Amniotic epithelial cell (primary cell): ENCODE data around the gene ABHD2.
A peak's percentile ranks its signal among the peaks of the same experiment; 100 is the strongest.
"Not testable (repeated sequence)": the region's sequence is repeated elsewhere in the genome, so short reads cannot be mapped to it uniquely, and the experiment has no call there.

Experiments used
- DNase-seq: peaks from one replicate; pipeline ENCODE4 v3.0.0-alpha.2; 2010; ENCODE audit warnings: low read depth

The ABHD2 gene, protein sequence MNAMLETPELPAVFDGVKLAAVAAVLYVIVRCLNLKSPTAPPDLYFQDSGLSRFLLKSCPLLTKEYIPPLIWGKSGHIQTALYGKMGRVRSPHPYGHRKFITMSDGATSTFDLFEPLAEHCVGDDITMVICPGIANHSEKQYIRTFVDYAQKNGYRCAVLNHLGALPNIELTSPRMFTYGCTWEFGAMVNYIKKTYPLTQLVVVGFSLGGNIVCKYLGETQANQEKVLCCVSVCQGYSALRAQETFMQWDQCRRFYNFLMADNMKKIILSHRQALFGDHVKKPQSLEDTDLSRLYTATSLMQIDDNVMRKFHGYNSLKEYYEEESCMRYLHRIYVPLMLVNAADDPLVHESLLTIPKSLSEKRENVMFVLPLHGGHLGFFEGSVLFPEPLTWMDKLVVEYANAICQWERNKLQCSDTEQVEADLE

DNA sequence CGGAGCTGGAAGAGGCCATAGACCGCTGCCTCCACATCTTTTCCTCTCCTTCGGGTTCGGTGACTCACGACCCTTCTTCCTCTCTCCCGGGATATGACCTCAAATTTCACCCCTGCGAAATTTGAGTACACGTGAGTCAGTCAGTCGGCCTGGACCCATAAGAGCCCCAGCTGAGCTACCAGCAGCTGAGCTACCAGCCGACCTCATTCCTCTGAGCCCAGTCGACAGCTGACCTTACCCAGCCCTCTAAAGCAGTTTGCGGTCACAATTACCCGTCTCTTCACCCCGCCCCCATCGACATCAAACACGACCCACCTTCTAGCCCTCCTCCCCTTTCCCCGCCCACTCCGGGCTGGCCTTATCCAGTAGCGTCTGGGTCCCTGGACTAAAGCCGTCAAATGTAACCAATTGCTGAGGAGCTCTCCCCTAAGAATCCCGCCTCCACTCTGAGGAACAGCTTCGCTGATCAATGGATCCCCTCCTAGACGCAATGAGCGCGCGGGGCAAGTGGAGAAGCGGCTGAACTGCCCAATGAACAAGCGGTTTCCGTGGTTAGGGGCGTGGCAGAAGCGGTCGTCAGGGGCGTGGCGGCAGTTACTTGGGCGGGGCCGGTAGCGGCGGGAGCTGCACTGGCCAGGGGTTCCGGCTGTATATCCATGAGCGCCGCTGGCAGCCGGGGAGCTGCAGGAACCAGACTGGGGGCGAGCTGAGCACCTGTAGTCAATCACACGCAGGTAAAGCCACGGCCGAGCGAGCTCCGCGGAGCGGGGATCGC lies at the start of gene ABHD2:
Gene ABHD2 (plus strand): TSS at position 627 of the 775 bp plus-strand sequence. CDS start 27,872 bp downstream, outside the sequence.
- peak; percentile 100 for DNase-seq

DNA sequence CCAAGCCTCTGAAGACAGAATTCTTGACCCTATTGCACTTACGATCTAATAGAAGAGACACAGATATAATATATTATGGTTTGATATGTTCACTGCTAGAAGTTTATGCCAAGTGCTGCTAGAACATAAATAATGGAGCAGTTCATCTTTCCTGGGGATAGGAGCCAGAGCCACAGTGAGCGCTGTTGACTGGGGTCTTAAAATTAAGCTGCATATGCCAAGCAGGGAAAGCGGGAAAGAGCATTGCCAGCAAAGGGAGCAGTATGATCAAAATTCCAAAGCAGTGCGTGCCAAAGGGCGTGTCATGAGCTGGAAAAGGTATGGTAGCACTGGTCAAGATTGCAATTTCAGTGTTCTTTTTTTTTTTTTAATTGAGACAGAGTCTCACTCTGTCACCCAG lies 49.1 kb upstream of the ABHD2 start:
- DNase-seq, result no peak

DNA sequence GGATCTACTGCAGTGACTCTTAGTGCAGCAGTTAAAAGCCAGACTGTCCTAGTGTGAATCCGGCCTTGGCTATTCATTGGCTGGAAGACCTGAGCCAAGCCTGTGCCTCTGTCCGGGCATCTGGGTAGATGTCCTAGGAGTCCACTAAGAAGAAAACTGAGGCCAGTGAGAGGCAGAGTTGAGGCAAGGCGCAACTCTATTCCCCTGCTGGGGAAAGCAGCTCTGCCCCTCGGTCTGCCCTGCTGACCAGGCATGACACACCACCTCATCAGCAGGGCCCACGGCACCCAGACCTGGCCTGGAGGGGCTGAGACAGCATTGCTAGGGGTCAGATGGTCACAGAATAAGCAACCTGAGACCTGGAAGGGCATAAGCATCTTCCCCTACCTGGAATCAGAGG lies 46.7 kb upstream of the ABHD2 start:
- no peak for DNase-seq

DNA sequence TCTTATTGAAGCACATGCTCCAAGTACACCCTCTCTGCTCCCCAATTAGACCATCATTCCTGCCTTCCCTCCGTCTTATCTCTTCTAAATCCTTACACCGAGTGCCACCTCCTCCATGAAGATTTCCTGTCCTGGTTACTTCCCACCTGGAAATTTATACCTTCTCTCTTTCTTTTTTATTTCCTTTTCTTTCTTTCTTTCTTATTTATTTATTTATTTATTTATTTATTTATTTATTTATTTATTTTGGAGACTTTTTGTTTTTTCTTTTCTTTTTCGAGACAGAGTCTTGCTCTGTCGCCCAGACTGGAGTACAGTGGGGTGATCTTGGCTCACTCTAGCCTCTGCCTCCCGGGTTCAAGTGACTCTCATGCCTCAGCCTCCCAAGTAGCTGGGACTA lies 45.9 kb upstream of the ABHD2 start:
- no peak for DNase-seq

DNA sequence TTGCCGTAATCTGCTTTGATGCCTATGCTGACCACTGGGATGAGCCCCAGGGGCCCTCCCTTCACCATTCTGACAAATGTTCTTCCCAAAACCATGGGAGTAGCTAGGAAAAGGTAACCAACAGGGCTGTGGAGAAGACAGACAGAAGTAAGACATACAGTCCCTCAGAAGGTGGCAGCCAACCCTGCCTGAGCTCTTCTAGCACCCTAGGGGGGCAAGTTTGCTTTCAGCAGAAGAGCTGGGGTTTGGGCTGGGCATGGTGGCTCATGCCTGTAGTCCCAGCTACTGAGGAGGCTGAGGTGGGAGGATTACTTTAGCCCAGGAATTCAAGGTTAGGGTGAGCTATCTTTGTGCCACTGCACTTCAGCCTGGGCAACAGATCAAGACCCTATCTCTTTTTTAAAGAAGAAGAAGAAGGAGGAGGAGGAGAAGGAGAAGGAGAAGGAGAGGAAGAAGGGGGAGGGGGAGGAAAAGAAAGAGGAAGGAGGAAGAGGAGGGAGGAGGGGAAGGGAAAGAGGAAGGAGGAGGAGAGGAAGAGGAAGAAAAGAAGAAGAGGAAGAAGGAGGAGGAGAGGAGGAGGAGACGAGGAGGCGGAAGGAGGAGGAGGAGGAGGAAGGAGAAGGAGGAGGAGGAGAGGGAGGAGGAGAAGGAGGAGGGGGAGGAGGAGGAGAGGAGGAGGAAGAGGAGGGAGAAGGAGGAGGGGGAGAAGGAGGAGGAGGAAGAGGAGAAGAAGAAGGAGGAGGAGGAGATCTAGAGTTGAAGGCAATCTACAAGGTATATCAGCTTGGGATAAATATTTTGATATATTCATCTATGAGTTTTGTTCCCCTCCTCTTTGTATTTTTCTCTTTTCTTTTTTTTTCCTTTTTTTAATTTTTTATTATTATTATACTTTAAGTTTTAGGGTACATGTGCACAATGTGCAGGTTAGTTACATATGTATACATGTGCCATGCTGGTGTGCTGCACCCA lies 44.9 kb upstream of the ABHD2 start:
- no peak for DNase-seq

DNA sequence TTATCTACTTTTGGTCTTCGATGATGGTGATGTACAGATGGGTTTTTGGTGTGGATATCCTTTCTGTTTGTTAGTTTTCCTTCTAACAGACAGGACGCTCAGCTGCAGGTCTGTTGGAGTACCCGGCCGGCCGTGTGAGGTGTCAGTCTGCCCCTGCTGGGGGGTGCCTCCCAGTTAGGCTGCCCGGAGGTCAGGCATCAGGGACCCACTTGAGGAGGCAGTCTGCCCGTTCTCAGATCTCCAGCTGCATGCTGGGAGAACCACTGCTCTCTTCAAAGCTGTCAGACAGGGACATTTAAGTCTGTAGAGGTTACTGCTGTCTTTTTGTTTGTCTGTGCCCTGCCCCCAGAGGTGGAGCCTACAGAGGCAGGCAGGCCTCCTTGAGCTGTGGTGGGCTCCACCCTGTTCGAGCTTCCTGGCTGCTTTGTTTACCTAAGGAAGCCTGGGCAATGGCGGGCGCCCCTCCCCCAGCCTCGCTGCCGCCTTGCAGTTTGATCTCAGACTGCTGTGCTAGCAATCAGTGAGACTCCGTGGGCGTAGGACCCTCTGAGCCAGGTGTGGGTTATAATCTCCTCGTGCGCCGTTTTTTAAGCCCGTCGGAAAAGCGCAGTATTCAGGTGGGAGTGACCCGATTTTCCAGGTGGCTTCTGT lies 39.1 kb upstream of the ABHD2 start:
- DNase-seq, result not testable (repeated sequence)

DNA sequence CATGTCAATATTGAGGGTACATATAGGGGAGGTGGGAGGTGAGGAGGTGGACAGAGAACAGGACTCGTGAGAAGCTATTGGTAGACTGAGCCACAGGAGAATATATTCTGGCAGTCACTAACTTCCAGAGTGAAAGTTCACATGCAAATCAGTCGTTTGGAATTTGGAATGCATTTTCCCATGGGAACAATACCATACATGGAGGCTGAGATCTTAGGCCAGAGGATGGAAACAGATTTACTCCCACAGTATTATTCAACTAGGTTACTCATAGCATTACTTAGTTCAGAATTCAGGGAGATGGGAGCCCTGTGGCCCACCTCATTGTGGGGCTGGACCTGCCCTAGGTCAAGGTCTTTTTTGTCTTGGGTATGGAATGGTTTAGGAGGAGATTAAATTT lies 36.4 kb upstream of the ABHD2 start:
- peak; percentile 89 for DNase-seq

DNA sequence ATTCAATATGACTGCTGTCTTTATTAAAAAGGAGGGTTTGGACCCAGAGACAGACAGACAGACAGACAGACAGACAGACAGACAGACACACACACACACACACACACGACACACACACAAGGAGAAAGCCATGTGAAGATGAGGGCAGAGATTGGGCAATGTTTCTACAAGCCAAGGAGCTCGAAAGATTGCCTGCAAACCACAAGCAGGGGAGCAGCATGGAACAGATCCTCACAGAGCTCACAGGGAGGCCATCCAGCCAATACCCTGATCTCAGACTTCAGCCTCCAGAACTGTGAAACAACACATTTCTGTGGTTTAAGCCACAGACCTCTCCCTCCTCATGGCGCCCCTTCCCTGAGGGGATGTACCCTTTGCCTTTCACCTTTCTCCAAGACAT lies 35.8 kb upstream of the ABHD2 start:
- DNase-seq, result peak; percentile 100

DNA sequence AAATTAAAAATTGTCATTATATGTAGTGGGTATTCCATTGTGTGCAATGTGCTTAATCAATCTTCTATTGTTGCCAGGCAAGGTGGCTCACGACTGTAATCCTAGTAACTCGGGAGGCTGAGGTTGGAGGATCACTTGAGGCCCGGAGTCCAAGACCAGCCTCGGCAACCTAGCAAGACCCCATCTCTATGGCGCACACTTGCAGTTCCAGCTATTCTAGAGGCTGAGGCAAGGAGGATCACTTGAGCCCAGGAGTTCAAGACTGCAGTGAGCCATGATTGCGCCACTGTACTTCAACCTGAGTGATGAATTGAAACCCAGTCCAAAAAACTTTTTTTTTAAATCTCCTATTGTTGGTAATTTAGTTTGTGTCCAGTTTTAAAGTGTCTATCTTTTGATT lies 33.4 kb upstream of the ABHD2 start:
- no peak for DNase-seq

DNA sequence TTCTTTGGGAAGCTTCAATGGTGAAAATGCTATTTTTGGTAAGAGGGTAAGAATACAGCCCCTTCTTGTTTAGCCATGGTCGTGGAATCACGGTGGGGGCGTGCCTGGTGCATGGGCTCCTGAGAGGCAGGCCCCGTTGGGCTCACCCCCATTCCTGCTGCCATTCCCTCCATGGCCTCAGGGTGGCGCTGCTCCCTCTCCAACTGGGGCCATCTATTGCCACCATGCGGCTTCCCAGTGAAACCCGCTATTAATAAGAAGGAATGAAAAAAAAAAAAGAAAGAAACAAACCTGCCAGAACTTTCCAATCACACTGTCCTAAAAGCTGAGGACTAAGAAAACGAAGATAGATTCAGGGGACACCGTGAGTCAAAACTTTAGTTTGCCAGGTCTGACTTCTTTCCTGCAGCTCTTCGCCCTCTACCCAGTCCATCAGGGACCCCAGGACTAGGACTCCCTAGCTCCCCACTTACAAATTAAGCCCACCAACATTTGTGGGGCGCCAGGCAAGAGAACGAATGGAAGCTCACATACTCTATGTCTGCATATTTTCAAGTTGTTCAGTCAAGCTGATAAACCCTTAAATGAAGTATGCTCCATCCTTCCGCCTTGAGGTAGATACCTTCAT lies 30.6 kb upstream of the ABHD2 start:
- DNase-seq, result peak; percentile 48

DNA sequence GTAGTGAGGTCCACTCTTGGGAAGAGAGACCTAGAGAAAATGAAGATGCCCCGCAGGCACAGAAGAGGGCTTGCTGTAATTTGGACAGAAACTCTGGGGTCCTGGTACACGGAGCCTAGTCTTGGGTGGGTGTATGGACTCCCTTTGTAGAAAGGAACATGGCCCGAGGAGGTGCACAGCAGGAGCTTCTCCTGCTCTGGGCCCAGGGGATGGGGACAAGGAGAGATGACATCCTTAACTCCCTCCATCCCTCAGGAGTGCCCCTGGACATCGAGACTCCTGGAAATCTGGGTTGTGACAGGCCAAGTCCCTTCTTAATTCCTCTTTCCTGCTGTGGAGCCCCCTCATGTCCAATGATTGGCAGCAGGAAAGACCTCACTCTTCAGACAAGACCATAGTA lies 29.9 kb upstream of the ABHD2 start:
- no peak for DNase-seq

DNA sequence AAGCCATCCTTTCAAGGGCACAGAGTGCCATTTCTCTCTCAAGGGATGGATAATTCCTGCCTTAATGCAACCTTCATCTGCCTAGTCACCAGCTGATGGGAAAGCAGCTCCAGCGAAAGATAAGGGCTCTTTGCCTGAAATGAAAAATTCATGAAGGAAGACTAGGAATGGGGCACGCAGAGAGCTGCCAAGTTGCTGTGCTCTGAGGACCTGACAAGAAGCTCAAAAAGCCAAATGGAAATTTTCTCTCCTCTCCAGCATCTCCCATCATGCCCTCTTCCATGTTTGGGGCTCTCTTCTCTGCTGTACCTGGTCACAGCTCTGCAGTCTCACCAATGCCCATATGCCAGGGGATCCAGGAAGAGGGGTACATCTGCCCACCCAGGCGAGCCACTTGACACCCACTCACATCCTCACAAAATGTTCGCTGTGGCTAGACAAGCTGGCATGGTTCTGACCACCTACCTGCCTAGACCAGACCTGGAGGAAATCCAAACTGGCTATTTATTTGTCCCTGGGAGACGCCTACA lies 29.3 kb upstream of the ABHD2 start:
- no peak for DNase-seq

DNA sequence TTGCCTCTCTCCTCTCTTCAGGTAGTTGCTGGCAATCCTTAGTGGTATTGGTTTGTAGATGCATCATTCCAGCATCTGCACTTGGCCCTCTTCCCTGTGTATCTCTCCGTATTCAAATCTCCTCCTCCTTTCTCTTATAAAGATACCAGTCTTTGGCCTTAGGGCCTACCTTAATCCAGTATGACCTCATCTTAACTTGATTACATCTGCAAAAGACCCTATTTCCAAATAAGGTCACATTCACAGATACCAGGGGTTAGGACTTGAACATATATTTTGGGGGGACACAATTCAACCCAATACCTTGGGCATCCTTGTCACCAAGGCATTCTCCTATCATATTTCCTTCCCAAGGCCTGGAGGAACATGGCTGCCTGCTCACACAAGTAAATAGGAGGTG lies 22.0 kb upstream of the ABHD2 start:
- DNase-seq, result no peak

DNA sequence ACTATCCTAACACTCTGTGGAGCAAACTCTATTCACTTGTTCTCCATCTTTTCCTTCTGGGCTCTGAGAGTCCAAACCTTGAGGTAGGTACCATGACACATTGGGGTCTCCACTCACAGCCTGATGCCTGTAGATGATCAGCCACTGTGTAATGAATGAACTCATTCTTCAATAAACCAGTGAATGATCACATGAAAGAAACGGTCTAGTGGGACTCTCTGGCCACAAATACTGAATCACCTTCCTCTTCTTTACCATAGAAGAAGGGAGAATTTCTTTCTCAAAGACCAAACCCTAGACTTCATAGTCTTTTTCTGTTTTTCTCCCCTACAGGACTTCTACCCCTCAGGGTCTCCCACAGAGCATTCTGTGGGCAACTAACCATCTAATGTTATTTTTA lies 20.5 kb upstream of the ABHD2 start:
- no peak for DNase-seq

DNA sequence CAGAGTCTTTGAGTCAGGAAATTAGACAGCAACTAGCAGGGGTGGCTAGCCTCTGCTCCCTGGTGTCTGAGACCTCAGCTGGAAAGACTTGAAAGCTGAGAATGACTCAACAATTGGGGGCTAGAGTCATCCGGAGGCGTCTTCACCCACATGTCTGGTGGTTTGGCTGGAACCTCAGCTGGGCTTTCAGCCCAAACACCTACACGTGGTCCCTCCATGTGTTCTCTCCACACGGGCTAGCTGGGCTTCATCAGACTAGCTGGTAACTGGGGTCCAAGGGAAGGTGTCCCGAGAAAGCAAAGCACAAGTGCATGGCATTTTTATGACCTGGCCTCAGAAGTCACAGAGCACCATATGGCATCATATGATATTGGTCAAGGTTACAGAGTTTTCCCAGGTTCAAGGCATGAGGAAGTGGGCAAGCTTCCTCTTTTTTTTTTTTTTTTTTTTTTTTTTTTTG lies 19.9 kb upstream of the ABHD2 start:
- DNase-seq, result peak; percentile 92

DNA sequence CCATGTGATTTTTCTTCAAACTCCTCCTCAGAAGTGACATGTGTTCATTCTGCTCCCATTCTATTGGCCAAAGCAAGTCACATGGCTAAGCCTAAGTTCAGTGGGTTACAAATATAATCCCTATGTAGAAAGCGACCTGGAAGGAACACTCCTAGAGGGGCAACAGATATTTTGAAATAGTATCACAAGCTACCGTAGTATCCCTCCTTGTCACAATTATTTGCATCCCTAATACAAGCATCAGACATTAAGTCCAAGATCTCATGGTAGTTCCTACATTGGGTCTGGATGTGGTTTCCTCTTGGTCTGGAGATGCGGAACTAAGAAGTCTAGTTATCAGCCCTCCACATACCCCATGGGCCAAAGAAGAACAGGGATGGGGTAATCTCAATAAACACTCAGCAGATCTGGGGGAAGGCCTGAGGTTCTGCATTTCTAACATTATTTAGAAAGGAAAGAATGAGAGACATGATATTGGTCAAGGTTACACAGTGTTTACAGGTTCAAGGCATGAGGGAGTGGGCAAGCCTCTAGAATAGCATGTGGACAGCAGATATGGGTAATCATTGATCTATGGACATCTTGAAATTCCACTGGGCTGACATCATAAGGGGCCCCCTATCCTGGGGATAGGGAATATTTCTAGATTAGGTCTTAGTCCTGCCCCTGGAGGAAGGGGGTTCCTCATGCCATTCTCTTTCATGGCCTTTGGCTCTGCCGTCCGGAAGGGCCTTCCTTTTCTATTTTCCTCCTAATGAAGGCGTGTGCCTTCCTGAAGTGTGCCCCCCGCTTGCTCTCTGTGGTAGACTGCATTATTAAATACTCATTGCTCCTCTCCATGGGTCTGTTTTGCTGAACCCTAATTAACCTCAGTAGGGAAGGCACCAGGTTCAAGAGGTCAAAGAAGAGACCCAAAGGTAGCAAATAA lies 17.8 kb upstream of the ABHD2 start:
- no peak for DNase-seq

DNA sequence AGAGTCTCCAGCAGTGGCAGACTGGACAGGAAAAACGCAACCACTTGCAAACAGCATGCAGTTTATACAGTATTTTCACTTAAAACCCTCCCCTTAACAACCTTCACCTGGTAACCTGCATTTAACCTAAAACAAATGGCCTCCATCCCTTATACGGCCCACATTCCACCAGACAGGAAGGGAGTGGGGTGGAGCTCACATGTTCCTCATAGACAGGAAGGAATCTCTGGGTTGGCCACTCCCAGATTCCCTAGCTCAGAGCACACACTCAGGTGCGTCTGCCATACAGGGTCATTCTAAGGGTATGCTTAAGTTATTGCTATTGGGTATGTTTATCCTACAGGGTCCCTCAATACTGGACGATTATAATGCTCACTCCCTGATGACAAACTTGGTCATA lies 16.8 kb upstream of the ABHD2 start:
- no peak for DNase-seq

DNA sequence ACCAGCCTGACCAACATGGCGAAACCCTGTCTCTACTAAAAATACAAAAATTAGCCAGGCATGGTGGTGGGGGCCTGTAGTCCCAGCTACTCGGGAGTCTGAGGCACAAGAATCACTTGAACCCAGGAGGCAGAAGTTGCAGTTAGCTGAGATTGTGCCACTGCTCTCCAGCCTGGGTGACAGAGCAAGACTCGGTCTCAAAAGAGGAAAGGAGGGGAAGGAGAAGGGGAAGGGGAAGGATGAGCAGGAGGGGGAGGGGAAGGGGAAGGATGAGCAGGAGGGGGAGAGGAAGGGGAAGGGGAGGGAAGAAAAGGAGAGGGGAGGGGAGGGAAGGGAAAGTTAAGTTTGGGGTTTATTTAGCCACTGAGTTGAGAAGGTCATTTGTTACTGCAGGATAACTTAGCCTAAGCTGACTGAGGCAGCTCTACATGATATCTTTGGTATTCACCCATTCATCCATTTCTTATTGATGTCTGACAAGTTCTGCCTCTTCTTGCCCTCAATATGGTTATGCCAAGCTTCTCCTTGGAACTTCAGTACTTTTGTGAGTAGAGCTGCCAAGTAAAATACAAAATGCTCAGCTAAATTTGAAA lies 15.9 kb upstream of the ABHD2 start:
- DNase-seq, result no peak

DNA sequence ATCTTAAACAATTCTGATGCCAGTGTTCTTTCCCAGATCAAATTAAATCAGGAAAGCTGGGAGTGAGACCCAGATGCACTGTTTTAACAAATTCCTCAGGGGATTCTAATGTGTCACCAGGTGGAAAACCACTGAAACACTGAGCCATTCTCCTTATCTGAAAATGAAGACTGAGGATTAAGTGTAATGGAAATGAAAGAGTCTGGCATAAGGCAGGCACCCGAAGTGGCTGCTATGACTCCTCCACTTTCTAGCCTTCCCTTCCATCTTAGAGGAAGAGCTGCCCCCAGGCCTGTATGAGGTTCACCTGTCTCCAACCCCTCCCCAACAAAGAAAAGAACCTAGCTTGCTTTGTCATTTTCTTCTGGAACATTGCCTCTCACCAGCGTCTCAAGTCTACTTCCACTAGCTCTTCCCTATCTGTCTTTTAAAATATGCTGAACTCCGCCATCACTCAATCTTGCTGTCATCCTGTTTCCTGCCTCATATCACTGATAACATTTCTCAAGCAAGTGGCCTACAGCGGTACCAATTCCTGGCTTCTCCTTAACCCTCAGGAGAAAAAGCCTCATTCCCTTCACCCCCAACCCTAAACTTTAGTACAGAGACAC lies 13.7 kb upstream of the ABHD2 start:
- peak; percentile 63 for DNase-seq
